Prostate gland (tissue), 2 donors: ENCODE results near the gene OSBPL8. TPM values are rescaled to one million over a fixed set of nuclear protein-coding genes. Genes with fewer than 3 reads are reported as not detected.
A peak's percentile ranks its signal among the peaks of the same experiment; 100 is the strongest.

Experiments used
- DNase-seq: peaks from one replicate; pipeline ENCODE4 v3.0.0-alpha.2; 2019; ENCODE audit warnings: low spot score
- H3K27ac ChIP-seq, 2 donors: fragments of 200-600 bp; sonication (generic); 2 replicates each; pipeline ENCODE4 v1.5.1; 2017 to 2019
- H3K27me3 ChIP-seq: fragments of 200-600 bp; sonication (generic); replicated peaks from 2 replicates; pipeline ENCODE4 v1.5.1; 2019; ENCODE audit not compliant: insufficient read depth
- H3K36me3 ChIP-seq, 2 donors: fragments of 200-600 bp; sonication (generic); 1 replicate in 1 of 2; 2 replicates in 1 of 2; pipeline versions ENCODE4 v1.5.1 to v1.8.1; 2017 to 2019
- H3K4me1 ChIP-seq: fragments of 200-600 bp; sonication (generic); replicated peaks from 2 replicates; pipeline ENCODE4 v1.5.1; 2019
- H3K4me3 ChIP-seq, 2 donors: fragments of 200-600 bp; sonication (generic); 2 replicates each; pipeline ENCODE4 v1.5.1; 2017 to 2019
- H3K9me3 ChIP-seq: fragments of 200-600 bp; sonication (generic); 2 replicates; pipeline ENCODE4 v1.5.1; 2017
- POLR2A ChIP-seq: fragments of 450-650 bp; IDR thresholded peaks from one replicate; pipeline ENCODE4 v1.6.1; 2016; ENCODE audit warnings: antibody characterized with exemption, mild to moderate bottlenecking
- POLR2AphosphoS5 ChIP-seq: sonication (generic); formaldehyde crosslinking; IDR thresholded peaks from one replicate; pipeline ENCODE4 v1.6.1; 2017; ENCODE audit warnings: antibody characterized with exemption
- WGBS: methylation state at CpG from one replicate; pipeline ENCODE4 v1.1.5; 2018; 5-methylcytosine and 5-hydroxymethylcytosine counted together
- intact Hi-C: fragments of 100-400 bp; cut with DNase I; formaldehyde crosslinking; loops from one replicate; pipeline ENCODE4 v1.14.2; 2022
- total RNA-seq, 2 donors: library from RNA; depleted of rRNA; stranded (reverse); fragments of >200 nt; gene quantifications; one replicate each; pipeline ENCODE4 v1.1.0, GENCODE V29; 2016
- TF ChIP-seq, protein P1 (sequence below), 4 experiments: fragments of 200-600 bp in 2 of 4; fragments of 450-650 bp in 2 of 4; sonication (generic) in 2 of 4; IDR thresholded peaks; 1 replicate in 3 of 4; 2 replicates in 1 of 4; pipeline ENCODE4 v1.5.1; 2016 to 2019; ENCODE audit warnings: antibody characterized with exemption in 4 of 4, mild to moderate bottlenecking in 2 of 4, moderate library complexity in 2 of 4

The OSBPL8 gene
- total RNA-seq, 2 donors from 2014 or later: 50.6 to 54.2 TPM

DNA sequence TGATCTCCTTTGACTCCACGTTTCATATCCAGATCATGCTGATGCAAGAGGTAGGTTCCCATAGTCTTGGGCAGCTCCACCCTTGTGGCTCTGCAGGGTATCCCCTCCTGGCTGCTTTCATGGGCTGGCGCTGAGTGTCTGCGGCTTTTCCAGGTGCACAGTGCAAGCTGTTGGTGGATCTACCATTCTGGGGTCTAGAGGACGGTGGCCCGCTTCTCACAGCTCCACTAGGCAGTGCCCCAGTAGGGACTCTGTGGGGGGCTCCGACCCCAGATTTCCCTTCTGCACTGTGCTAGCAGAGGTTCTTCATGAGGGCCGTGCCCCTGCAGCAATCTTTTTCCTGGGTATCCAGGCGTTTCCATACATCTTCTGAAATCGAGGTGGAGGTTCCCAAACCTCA is 199.3 kb downstream of the OSBPL8 start:
- no peak for DNase-seq
- 97% methylated on average over 9 of the region's 9 CpGs for WGBS
- Histone ChIP-seq H3K27me3 (no peaks in the 10 kb centered on the region), H3K27ac (no peak overlapping the region), H3K36me3 (no peaks in the 10 kb centered on the region), H3K9me3 (no peaks in the 10 kb centered on the region), H3K4me3 (no peak overlapping the region), H3K4me1 (no peaks in the 10 kb centered on the region)
- no peak for TF ChIP-seq POLR2AphosphoS5
- TF ChIP-seq, protein P1, sequence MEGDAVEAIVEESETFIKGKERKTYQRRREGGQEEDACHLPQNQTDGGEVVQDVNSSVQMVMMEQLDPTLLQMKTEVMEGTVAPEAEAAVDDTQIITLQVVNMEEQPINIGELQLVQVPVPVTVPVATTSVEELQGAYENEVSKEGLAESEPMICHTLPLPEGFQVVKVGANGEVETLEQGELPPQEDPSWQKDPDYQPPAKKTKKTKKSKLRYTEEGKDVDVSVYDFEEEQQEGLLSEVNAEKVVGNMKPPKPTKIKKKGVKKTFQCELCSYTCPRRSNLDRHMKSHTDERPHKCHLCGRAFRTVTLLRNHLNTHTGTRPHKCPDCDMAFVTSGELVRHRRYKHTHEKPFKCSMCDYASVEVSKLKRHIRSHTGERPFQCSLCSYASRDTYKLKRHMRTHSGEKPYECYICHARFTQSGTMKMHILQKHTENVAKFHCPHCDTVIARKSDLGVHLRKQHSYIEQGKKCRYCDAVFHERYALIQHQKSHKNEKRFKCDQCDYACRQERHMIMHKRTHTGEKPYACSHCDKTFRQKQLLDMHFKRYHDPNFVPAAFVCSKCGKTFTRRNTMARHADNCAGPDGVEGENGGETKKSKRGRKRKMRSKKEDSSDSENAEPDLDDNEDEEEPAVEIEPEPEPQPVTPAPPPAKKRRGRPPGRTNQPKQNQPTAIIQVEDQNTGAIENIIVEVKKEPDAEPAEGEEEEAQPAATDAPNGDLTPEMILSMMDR (IDR thresholded peaks at IDR 0.05): no peak
- no peak for TF ChIP-seq POLR2A
- intact Hi-C loops: no loop called here

DNA sequence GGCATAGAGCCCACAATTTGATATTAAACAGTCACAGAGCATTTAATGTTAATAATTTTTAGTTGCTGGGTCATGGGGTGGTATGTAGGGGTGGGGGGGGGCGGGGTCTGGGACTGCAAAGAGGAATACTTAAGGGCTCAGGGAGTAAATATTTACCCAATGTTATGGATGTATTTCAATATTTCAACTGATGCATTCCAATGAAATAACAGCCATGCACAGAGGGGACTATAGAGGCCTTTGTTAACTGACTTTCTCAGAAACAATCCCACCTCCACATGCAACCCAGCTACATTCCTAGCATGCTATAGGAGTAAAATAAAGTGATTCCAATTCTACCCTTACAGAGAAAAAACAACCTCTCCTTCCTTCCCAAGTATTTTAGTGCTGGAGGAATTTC is 203.5 kb downstream of the OSBPL8 start:
- Histone ChIP-seq H3K4me3 (no peak overlapping the region), H3K36me3 (no peaks in the 10 kb centered on the region), H3K9me3 (no peaks in the 10 kb centered on the region), H3K4me1 (no peaks in the 10 kb centered on the region), H3K27me3 (no peaks in the 10 kb centered on the region), H3K27ac (no peak overlapping the region)
- 89% methylated on average over 1 of the region's 1 CpG for WGBS
- intact Hi-C loops: no loop called here
- DNase-seq: no peak
- TF ChIP-seq POLR2AphosphoS5: no peak
- TF ChIP-seq, protein P1 (IDR thresholded peaks at IDR 0.05): no peak
- no peak for TF ChIP-seq POLR2A

DNA sequence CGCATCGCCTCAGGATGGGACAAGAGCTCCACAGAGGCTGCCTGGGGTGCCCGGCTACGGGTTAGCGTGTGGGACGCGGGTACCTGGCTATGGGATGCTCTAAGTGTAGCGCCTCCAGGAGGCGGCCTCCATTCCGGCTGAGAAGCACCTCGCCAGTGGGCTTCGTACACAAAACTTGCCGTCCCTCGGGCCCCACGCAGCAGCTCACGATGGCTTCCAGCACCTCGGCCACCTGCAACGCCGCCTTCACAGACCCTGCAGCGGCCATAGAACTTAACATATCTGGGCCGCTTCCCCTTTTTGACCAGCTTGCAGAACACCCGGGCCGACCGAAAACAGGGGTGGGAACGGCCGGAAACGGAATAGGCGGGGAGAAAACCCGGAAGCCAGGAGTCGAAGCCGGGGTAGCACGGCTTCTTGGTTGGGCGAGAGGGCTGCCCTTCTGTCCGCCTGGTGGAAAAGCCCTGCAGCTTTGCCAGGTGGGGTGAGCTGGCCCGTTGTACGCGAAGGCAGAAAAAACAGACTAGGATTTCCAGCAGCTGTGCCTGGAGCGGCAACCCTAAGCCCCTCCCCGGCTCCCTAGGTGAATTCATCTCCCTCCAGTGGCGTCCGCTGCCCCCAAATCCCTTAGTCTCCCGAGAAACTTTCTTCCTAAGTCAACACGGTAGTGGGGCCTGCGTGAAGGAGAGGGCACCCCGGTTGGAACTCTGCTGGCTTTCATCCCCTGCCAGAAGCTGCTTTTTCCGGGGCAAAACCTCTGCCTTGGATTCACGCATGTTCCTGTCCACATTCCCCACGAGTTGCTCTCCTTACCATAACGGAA is 211.3 kb downstream of the OSBPL8 start, which contains the start of gene BBS10:
TSS of gene BBS10 (minus strand) at position 337 of the 823 bp plus-strand sequence. CDS start at position 280, 57 bp downstream.
- H3K27me3 ChIP-seq: no peaks in the 10 kb centered on the region
- peaks cover 5% of the 10 kb centered on the region for H3K4me1 ChIP-seq
- no peaks in the 10 kb centered on the region for H3K9me3 ChIP-seq
- H3K36me3 ChIP-seq: no peaks in the 10 kb centered on the region
- TF ChIP-seq POLR2AphosphoS5 (peak; percentile 81), POLR2A (no peak)
- TF ChIP-seq, protein P1 (IDR thresholded peaks at IDR 0.05): peak in 3 of 4 experiments; percentile 34 to 51 (median 38)
- peak within 1 kb of the TSS; percentile 80 to 83 for H3K27ac ChIP-seq
- WGBS: under 1% methylated on average over 49 of the region's 49 CpGs
- H3K4me3 ChIP-seq: peak within 1 kb of the TSS; percentile 59 to 69
- peak; percentile 89 for DNase-seq
- intact Hi-C loops: loop anchor here (2.0 to 10.0 kb wide), 8 partner anchors 91 to 953 kb away; partner anchors contain the start of genes GLIPR1L2, NAP1L1, OSBPL8 and PHLDA1

DNA sequence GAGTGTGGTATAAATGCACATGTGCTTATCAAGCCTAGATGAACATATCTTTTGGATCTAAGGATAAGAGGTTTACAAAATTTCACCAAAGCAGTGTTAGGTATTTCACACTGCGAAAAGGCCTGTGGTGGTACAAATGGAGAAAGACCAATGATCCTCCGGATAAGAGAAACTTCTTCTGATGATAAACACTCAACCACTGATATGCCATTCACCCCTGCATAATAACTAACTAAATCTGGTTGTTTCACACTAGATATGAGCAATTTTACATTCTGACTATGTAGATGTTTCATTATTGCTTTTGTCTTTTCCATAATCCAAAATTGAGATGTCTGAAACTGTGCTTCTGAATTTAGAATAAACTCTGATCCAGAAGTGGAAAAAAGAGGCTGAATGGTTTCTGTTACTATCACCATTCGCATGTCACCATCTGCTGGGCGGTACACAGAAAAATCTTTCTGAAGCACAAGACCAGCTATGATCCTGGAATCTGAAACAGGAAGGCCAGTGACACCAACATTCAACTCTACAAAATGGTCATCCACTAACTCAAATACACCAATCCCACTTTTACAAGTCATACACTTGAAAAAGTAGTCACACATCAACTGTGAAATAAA is 212.7 kb downstream of the OSBPL8 start:
- WGBS: 46% methylated on average over 4 of the region's 4 CpGs
- DNase-seq: peak; percentile 13
- intact Hi-C loops: loop anchor here (5.0 to 10.0 kb wide), 5 partner anchors 90 to 952 kb away; partner anchors contain the start of gene GLIPR1L2
- no peaks in the 10 kb centered on the region for H3K36me3 ChIP-seq
- H3K4me1 ChIP-seq: peaks cover 5% of the 10 kb centered on the region
- no peaks in the 10 kb centered on the region for H3K9me3 ChIP-seq
- H3K4me3 ChIP-seq: peak overlapping the region in 1 of 2 donors; percentile 59
- H3K27ac ChIP-seq: peak overlapping the region; percentile 80 to 83
- H3K27me3 ChIP-seq: no peaks in the 10 kb centered on the region
- TF ChIP-seq, protein P1 (IDR thresholded peaks at IDR 0.05): peak in 2 of 4 experiments; percentile 37 to 42
- no peak for TF ChIP-seq POLR2A
